HepG2 (cell line): ENCODE results near the gene FIGLA. TPM values are rescaled to one million over a fixed set of nuclear protein-coding genes. Genes with fewer than 3 reads are reported as not detected.

Experiments
- ELF1 ChIP-seq: sonication (generic); formaldehyde crosslinking; IDR thresholded peaks from 2 replicates; pipeline ENCODE4 v1.4.0; 2020; ENCODE audit warnings: missing genetic modification reagents
- HNRNPL ChIP-seq: fragments of 200-400 bp; formaldehyde crosslinking; IDR thresholded peaks from 2 replicates; pipeline ENCODE4 v1.6.1; 2017; ENCODE audit warnings: mild to moderate bottlenecking, low read depth, low read length
- NCOA2 ChIP-seq: sonication (generic); formaldehyde crosslinking; IDR thresholded peaks from 2 replicates; pipeline ENCODE4 v1.8.0; 2022; ENCODE audit warnings: inconsistent platforms
- polyA plus RNA-seq, 8 experiments: library from polyadenylated mRNA; depleted of rRNA in 3 of 8; stranded (reverse) in 7 of 8; unstranded in 1 of 8; fragments of >200 nt; fragmentation: Illumina TruSeq in 4 of 8; extraction: Trizol in 4 of 8; gene quantifications; 2 replicates each; pipeline versions ENCODE4 v1.2.1 to v1.2.3, GENCODE V29; 2011 to 2016; ENCODE audit warnings: low read depth in 4 of 8, missing spikeins in 1 of 8, mixed read lengths in 1 of 8; ENCODE audit not compliant: insufficient read depth in 1 of 8
- total RNA-seq, 5 experiments: library from RNA; depleted of rRNA; stranded (reverse); fragments of >200 nt; fragmentation: Illumina TruSeq; extraction: Trizol; gene quantifications; 2 replicates each; pipeline ENCODE4 v1.2.3, GENCODE V29; 2016; ENCODE audit warnings: low read depth in 1 of 5
- TF ChIP-seq, protein P1 (sequence below): sonication (generic); formaldehyde crosslinking; IDR thresholded peaks from 2 replicates; pipeline ENCODE4 v1.4.0; 2020; ENCODE audit warnings: missing genetic modification reagents
- TF ChIP-seq, protein P2 (sequence below): sonication (generic); formaldehyde crosslinking; IDR thresholded peaks from 2 replicates; pipeline ENCODE4 v1.4.0; 2020; ENCODE audit warnings: missing genetic modification reagents, borderline replicate concordance
- TF ChIP-seq, protein P3 (sequence below): sonication (generic); formaldehyde crosslinking; IDR thresholded peaks from 2 replicates; pipeline ENCODE4 v1.5.1; 2020; ENCODE audit warnings: mild to moderate bottlenecking, missing genetic modification reagents, moderate library complexity
- TF ChIP-seq, protein P4 (sequence below): sonication (generic); formaldehyde crosslinking; IDR thresholded peaks from 2 replicates; pipeline ENCODE4 v1.5.0; 2020; ENCODE audit warnings: missing genetic modification reagents, mild to moderate bottlenecking, borderline replicate concordance
- TF ChIP-seq, protein P5 (sequence below), 2 experiments: fragments of 450-650 bp in 1 of 2; sonication (generic) in 1 of 2; formaldehyde crosslinking in 1 of 2; IDR thresholded peaks; 2 replicates each; pipeline versions ENCODE4 v1.6.1 to v1.8.0; 2016 to 2022; ENCODE audit warnings: antibody characterized with exemption in 1 of 2, mild to moderate bottlenecking in 1 of 2, missing genetic modification reagents in 1 of 2

Gene FIGLA
- total and polyA plus RNA-seq, 2 of the 13 experiments (the other 11 are each of a cell fraction or from before 2014, with no cell fraction given) = not detected

DNA sequence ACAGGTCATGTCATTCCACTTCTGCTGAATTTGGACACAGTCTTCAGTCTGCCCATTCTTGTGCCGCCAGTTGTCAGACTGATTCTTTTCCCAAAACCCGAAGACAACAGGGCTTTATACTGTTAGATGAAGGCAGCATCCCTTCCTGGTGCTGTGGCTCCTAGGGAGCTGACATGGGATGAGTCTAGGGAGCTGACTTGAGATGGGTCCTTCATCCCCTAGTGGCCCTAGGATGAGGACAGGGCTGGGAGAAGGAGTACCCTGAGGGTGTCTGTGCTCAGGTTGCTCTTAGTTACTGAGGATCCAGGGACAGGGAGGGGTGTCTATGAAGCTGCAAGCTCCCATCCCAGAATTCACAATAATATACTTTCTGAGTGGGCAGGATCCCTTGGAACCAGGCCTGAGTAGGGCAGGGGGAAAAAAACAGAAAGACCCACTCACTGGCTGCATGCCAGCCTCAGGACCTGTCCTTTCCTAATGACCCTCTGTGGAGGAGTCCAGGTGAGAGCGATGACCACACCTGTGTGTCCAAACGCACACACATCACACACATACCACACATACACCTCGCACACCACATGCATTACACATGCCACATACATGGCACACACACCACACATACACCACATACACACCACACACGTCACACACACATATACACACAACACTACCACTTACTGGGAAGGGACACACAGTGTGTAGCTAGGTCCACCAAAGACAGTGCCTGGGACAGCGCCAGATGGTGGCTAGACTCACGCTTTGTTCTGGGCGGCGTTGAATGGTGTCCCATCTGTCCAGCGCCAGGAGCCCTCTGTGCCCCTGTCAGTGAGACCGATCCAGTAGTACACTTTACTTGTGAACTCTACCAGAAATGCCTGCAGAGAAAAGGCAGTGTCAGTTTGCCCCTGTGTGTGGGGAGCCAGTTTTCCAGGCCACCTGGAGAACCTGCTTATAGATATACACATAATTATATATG is 18.8 kb upstream of the FIGLA start (continued):
- TF ChIP-seq ELF1 (no peak), HNRNPL (0 out of 2 replicates have a peak, but pooled peaks have one; percentile 58), NCOA2 (CRISPR knock-in tag) (no peak)
- TF ChIP-seq, protein P1, sequence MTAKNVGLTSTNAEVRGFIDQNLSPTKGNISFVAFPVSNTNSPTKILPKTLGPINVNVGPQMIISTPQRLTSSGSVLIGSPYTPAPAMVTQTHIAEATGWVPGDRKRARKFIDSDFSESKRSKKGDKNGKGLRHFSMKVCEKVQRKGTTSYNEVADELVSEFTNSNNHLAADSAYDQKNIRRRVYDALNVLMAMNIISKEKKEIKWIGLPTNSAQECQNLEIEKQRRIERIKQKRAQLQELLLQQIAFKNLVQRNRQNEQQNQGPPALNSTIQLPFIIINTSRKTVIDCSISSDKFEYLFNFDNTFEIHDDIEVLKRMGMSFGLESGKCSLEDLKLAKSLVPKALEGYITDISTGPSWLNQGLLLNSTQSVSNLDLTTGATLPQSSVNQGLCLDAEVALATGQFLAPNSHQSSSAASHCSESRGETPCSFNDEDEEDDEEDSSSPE = no peak
- TF ChIP-seq, protein P2, sequence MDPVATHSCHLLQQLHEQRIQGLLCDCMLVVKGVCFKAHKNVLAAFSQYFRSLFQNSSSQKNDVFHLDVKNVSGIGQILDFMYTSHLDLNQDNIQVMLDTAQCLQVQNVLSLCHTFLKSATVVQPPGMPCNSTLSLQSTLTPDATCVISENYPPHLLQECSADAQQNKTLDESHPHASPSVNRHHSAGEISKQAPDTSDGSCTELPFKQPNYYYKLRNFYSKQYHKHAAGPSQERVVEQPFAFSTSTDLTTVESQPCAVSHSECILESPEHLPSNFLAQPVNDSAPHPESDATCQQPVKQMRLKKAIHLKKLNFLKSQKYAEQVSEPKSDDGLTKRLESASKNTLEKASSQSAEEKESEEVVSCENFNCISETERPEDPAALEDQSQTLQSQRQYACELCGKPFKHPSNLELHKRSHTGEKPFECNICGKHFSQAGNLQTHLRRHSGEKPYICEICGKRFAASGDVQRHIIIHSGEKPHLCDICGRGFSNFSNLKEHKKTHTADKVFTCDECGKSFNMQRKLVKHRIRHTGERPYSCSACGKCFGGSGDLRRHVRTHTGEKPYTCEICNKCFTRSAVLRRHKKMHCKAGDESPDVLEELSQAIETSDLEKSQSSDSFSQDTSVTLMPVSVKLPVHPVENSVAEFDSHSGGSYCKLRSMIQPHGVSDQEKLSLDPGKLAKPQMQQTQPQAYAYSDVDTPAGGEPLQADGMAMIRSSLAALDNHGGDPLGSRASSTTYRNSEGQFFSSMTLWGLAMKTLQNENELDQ = no peak
- TF ChIP-seq, protein P3, sequence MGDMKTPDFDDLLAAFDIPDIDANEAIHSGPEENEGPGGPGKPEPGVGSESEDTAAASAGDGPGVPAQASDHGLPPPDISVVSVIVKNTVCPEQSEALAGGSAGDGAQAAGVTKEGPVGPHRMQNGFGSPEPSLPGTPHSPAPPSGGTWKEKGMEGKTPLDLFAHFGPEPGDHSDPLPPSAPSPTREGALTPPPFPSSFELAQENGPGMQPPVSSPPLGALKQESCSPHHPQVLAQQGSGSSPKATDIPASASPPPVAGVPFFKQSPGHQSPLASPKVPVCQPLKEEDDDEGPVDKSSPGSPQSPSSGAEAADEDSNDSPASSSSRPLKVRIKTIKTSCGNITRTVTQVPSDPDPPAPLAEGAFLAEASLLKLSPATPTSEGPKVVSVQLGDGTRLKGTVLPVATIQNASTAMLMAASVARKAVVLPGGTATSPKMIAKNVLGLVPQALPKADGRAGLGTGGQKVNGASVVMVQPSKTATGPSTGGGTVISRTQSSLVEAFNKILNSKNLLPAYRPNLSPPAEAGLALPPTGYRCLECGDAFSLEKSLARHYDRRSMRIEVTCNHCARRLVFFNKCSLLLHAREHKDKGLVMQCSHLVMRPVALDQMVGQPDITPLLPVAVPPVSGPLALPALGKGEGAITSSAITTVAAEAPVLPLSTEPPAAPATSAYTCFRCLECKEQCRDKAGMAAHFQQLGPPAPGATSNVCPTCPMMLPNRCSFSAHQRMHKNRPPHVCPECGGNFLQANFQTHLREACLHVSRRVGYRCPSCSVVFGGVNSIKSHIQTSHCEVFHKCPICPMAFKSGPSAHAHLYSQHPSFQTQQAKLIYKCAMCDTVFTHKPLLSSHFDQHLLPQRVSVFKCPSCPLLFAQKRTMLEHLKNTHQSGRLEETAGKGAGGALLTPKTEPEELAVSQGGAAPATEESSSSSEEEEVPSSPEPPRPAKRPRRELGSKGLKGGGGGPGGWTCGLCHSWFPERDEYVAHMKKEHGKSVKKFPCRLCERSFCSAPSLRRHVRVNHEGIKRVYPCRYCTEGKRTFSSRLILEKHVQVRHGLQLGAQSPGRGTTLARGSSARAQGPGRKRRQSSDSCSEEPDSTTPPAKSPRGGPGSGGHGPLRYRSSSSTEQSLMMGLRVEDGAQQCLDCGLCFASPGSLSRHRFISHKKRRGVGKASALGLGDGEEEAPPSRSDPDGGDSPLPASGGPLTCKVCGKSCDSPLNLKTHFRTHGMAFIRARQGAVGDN = peak; percentile 50
- TF ChIP-seq, protein P4, sequence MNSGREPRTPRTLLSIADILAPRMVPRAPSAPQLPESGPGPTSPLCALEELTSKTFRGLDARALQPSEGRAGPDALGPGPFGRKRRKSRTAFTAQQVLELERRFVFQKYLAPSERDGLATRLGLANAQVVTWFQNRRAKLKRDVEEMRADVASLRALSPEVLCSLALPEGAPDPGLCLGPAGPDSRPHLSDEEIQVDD = no peak
- TF ChIP-seq, protein P5, sequence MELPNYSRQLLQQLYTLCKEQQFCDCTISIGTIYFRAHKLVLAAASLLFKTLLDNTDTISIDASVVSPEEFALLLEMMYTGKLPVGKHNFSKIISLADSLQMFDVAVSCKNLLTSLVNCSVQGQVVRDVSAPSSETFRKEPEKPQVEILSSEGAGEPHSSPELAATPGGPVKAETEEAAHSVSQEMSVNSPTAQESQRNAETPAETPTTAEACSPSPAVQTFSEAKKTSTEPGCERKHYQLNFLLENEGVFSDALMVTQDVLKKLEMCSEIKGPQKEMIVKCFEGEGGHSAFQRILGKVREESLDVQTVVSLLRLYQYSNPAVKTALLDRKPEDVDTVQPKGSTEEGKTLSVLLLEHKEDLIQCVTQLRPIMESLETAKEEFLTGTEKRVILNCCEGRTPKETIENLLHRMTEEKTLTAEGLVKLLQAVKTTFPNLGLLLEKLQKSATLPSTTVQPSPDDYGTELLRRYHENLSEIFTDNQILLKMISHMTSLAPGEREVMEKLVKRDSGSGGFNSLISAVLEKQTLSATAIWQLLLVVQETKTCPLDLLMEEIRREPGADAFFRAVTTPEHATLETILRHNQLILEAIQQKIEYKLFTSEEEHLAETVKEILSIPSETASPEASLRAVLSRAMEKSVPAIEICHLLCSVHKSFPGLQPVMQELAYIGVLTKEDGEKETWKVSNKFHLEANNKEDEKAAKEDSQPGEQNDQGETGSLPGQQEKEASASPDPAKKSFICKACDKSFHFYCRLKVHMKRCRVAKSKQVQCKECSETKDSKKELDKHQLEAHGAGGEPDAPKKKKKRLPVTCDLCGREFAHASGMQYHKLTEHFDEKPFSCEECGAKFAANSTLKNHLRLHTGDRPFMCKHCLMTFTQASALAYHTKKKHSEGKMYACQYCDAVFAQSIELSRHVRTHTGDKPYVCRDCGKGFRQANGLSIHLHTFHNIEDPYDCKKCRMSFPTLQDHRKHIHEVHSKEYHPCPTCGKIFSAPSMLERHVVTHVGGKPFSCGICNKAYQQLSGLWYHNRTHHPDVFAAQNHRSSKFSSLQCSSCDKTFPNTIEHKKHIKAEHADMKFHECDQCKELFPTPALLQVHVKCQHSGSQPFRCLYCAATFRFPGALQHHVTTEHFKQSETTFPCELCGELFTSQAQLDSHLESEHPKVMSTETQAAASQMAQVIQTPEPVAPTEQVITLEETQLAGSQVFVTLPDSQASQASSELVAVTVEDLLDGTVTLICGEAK (IDR thresholded peaks at IDR 0.05) = no peak
- TF ChIP-seq, protein P5 (CRISPR knock-in tag; IDR thresholded peaks at IDR 0.05) = no peak
